Vagina (tissue), 2 donors: ENCODE data around the gene POLR2A. TPM values are rescaled to one million over a fixed set of nuclear protein-coding genes. Genes with fewer than 3 reads are reported as not detected.

Source experiments
- DNase-seq, 2 donors: peaks; one replicate each; pipeline ENCODE4 v3.0.0-alpha.2; 2017; ENCODE audit errors: extremely low spot score in 2 of 2
- H3K27ac ChIP-seq: fragments of 200-600 bp; sonication (generic); one replicate; pipeline ENCODE4 v1.5.1; 2019
- H3K27me3 ChIP-seq: fragments of 200-600 bp; sonication (generic); one replicate; pipeline ENCODE4 v1.5.1; 2019
- H3K36me3 ChIP-seq, 2 donors: fragments of 200-600 bp; sonication (generic); one replicate each; pipeline ENCODE4 v1.5.1; 2017 to 2019
- H3K4me1 ChIP-seq: fragments of 200-600 bp; sonication (generic); one replicate; pipeline ENCODE4 v1.5.1; 2019
- H3K4me3 ChIP-seq, 2 donors: fragments of 200-600 bp; sonication (generic); 1 replicate in 1 of 2; 2 replicates in 1 of 2; pipeline ENCODE4 v1.5.1; 2016 to 2019
- H3K9me3 ChIP-seq: fragments of 200-600 bp; sonication (generic); one replicate; pipeline ENCODE4 v1.5.1; 2019
- CTCF ChIP-seq, 3 experiments: fragments of 450-650 bp in 2 of 3; fragments of 200-600 bp in 1 of 3; sonication (generic) in 1 of 3; IDR thresholded peaks; one replicate each; pipeline ENCODE4 v1.5.1; 2017 to 2019; ENCODE audit warnings: antibody characterized with exemption in 3 of 3, mild to moderate bottlenecking in 2 of 3, moderate library complexity in 2 of 3
- POLR2A ChIP-seq, 2 donors: fragments of 450-650 bp; IDR thresholded peaks; one replicate each; pipeline ENCODE4 v1.6.1; 2017; ENCODE audit warnings: antibody characterized with exemption in 2 of 2, mild to moderate bottlenecking in 2 of 2, moderate library complexity in 2 of 2
- POLR2AphosphoS5 ChIP-seq, 2 donors: sonication (generic); formaldehyde crosslinking; IDR thresholded peaks; one replicate each; pipeline ENCODE4 v1.9.0; 2017; ENCODE audit warnings: antibody characterized with exemption in 2 of 2, mild to moderate bottlenecking in 2 of 2, low read depth in 1 of 2; ENCODE audit not compliant: insufficient read depth in 1 of 2
- intact Hi-C: fragments of 100-400 bp; cut with DNase I; formaldehyde crosslinking; loops from one replicate; pipeline ENCODE4 v1.15.1; 2023
- small RNA-seq: library from RNA; depleted of rRNA; stranded (forward); fragments of <200 nt; gene quantifications from one replicate; pipeline ENCODE3, GENCODE V24; 2016
- total RNA-seq: library from RNA; depleted of rRNA; stranded (reverse); fragments of >200 nt; gene quantifications from one replicate; pipeline ENCODE4 v1.2.3, GENCODE V29; 2016

The POLR2A gene
- total RNA-seq, 1 donor from 2014 or later: 118 TPM

GRCh38 chr17:7544911-7545310 lies 60.7 kb downstream of the POLR2A start:
- H3K9me3 ChIP-seq: no peaks in the 10 kb centered on the region
- intact Hi-C loops: no loop called here

GRCh38 chr17:7548585-7549400 lies 64.6 kb downstream of the POLR2A start, which contains the start of gene TNFSF12:
TNFSF12 (plus strand) TSS chr17:7549058; CDS start chr17:7549154, 96 bp downstream.
- DNase-seq: no peak
- Histone ChIP-seq H3K27ac (peak within 1 kb of the TSS; percentile 82), H3K27me3 (no peaks in the 10 kb centered on the region), H3K4me3 (peak within 1 kb of the TSS; percentile 54 to 81), H3K4me1 (peaks cover 24% of the 10 kb centered on the region), H3K36me3 (no peaks in the 10 kb centered on the region), H3K9me3 (no peaks in the 10 kb centered on the region)
- TF ChIP-seq POLR2AphosphoS5 (IDR thresholded peaks at IDR 0.05; ENCODE audit: insufficient read depth in 1 of 2, low read depth in 1 of 2): peak in 1 of 2 donors; percentile 80
- no peak for TF ChIP-seq CTCF (IDR thresholded peaks at IDR 0.05)
- TF ChIP-seq POLR2A (IDR thresholded peaks at IDR 0.05): no peak
- intact Hi-C loops: no loop called here

More at GRCh38 chr17:7544911-7545310, 60.7 kb downstream of the POLR2A start:
- no peak for DNase-seq
- H3K36me3 ChIP-seq: no peaks in the 10 kb centered on the region
- TF ChIP-seq POLR2A (IDR thresholded peaks at IDR 0.05): no peak
- peaks cover 18% of the 10 kb centered on the region for H3K4me1 ChIP-seq
- H3K27me3 ChIP-seq: no peaks in the 10 kb centered on the region
- no peak overlapping the region for H3K4me3 ChIP-seq
- no peak overlapping the region for H3K27ac ChIP-seq

Small RNA genes within 50 kb of the gene (small RNA-seq; reads per million reads assigned to genes)
- not detected for gene RF00019

Other genes with a start within 250 kb of the POLR2A start
- gene DVL2, start 249.8 kb upstream of the POLR2A start, total RNA-seq: 53.0 TPM
- gene PHF23, start 244.9 kb upstream of the POLR2A start, total RNA-seq: 24.8 TPM
- gene GABARAP, start 241.9 kb upstream of the POLR2A start, total RNA-seq: 395 TPM
- gene CTDNEP1, start 232.6 kb upstream of the POLR2A start, total RNA-seq: 64.6 TPM
- 30.9 TPM for gene ELP5, start 232.2 kb upstream of the POLR2A start, total RNA-seq
- gene CLDN7, start 221.9 kb upstream of the POLR2A start, total RNA-seq: 75.9 TPM
- gene SLC2A4, start 202.6 kb upstream of the POLR2A start, total RNA-seq: 3.2 TPM
- 0.25 TPM for gene YBX2, start 189.7 kb upstream of the POLR2A start, total RNA-seq
- 238 TPM for gene EIF5A, start 176.7 kb upstream of the POLR2A start, total RNA-seq
- gene GPS2, start 169.0 kb upstream of the POLR2A start, total RNA-seq: 51.1 TPM
- gene NEURL4, start 155.0 kb upstream of the POLR2A start, total RNA-seq: 22.6 TPM
- 7.6 TPM for gene ACAP1, start 147.8 kb upstream of the POLR2A start, total RNA-seq
- gene KCTD11, start 132.2 kb upstream of the POLR2A start, total RNA-seq: 12.5 TPM
- not detected for gene TMEM95, start 129.2 kb upstream of the POLR2A start, total RNA-seq
- gene TNK1, start 103.3 kb upstream of the POLR2A start, total RNA-seq: 10.1 TPM
- gene PLSCR3, start 89.8 kb upstream of the POLR2A start, total RNA-seq: 37.1 TPM
- 118 TPM for gene TMEM256, start 80.3 kb upstream of the POLR2A start, total RNA-seq
- gene NLGN2, start 76.5 kb upstream of the POLR2A start, total RNA-seq: 25.5 TPM
- gene SPEM1, start 64.0 kb upstream of the POLR2A start, total RNA-seq: not detected
- gene SPEM2, start 58.8 kb upstream of the POLR2A start, total RNA-seq: not detected
- gene SPEM3, start 55.5 kb upstream of the POLR2A start, total RNA-seq: not detected
- 9.8 TPM for gene TMEM102, start 48.9 kb upstream of the POLR2A start, total RNA-seq
- 10.8 TPM for gene FGF11, start 44.9 kb upstream of the POLR2A start, total RNA-seq
- gene CHRNB1, start 39.3 kb upstream of the POLR2A start, total RNA-seq: 5.9 TPM
- gene ZBTB4, start 4.7 kb upstream of the POLR2A start, total RNA-seq: 38.1 TPM
- not detected for gene SLC35G6, start 2.9 kb upstream of the POLR2A start, total RNA-seq
- gene TNFSF12, start 64.7 kb downstream of the POLR2A start, total RNA-seq: 60.6 TPM
- gene TNFSF13, start 74.4 kb downstream of the POLR2A start, total RNA-seq: 20.1 TPM
- 60.2 TPM for gene SENP3, start 77.6 kb downstream of the POLR2A start, total RNA-seq
- 40.0 TPM for gene CD68, start 95.3 kb downstream of the POLR2A start, total RNA-seq
- gene MPDU1, start 99.5 kb downstream of the POLR2A start, total RNA-seq: 73.4 TPM
- 44.4 TPM for gene SOX15, start 105.7 kb downstream of the POLR2A start, total RNA-seq
- 36.1 TPM for gene FXR2, start 130.5 kb downstream of the POLR2A start, total RNA-seq
- 69.7 TPM for gene SAT2, start 143.5 kb downstream of the POLR2A start, total RNA-seq
- gene SHBG, start 145.8 kb downstream of the POLR2A start, total RNA-seq: not detected
- gene ATP1B2, start 166.6 kb downstream of the POLR2A start, total RNA-seq: 2.7 TPM
- gene TP53, start 203.1 kb downstream of the POLR2A start, total RNA-seq: 18.7 TPM
- gene WRAP53, start 204.1 kb downstream of the POLR2A start, total RNA-seq: 7.6 TPM
- 2.7 TPM for gene EFNB3, start 220.8 kb downstream of the POLR2A start, total RNA-seq
- 0.49 TPM for gene DNAH2, start 233.4 kb downstream of the POLR2A start, total RNA-seq